Measurements from ENCODE around the gene SH3PXD2B.

GRCh38 chr5:172493002-172493401 is 38.7 kb upstream of the SH3PXD2B start:
- TF ChIP-seq POLR2AphosphoS5 (IDR thresholded peaks at IDR 0.05; ENCODE audit: low read depth, low read length) (no peak), TAF1 (IDR thresholded peaks at IDR 0.05; ENCODE audit: borderline replicate concordance, low read depth, low read length) (no peak), POLR2A (IDR thresholded peaks at IDR 0.05; ENCODE audit: low read depth, low read length) (no peak)

Data from GM12892 (cell line).